MM.1S (cell line): ENCODE measurements around the gene DNAJB9.

ENCODE experiments used
- DNase-seq: peaks from one replicate; pipeline ENCODE4 v3.0.0-alpha.2; 2015
- H2AFZ ChIP-seq: fragments of 300-600 bp; sonication (generic); 2 replicates; pipeline ENCODE4 v1.6.0; 2016; ENCODE audit warnings: antibody characterized with exemption, low read length
- H3F3A ChIP-seq: fragments of 300-600 bp; sonication (generic); 2 replicates; pipeline ENCODE4 v1.6.1; 2016; ENCODE audit warnings: mild to moderate bottlenecking, antibody characterized with exemption, low read length, moderate library complexity, mixed read lengths; ENCODE audit not compliant: insufficient read depth
- H3K27ac ChIP-seq: fragments of 300-600 bp; sonication (generic); 2 replicates; pipeline ENCODE4 v1.5.1; 2016; ENCODE audit warnings: mild to moderate bottlenecking, low read length
- H3K27me3 ChIP-seq: fragments of 300-600 bp; sonication (generic); replicated peaks from 2 replicates; pipeline ENCODE4 v1.6.0; 2016; ENCODE audit warnings: low read length; ENCODE audit not compliant: insufficient read depth
- H3K36me3 ChIP-seq: fragments of 300-600 bp; sonication (generic); replicated peaks from 2 replicates; pipeline ENCODE4 v1.6.1; 2016; ENCODE audit warnings: mild to moderate bottlenecking, low read length, mixed read lengths; ENCODE audit not compliant: insufficient read depth
- H3K4me1 ChIP-seq: fragments of 300-600 bp; sonication (generic); 2 replicates; pipeline ENCODE4 v1.6.1; 2016; ENCODE audit warnings: low read length, mixed read lengths
- H3K4me2 ChIP-seq: fragments of 300-600 bp; sonication (generic); 2 replicates; pipeline ENCODE4 v1.6.0; 2016; ENCODE audit warnings: low read depth, low read length
- H3K4me3 ChIP-seq: fragments of 300-600 bp; sonication (generic); 2 replicates; pipeline ENCODE4 v1.5.1; 2016; ENCODE audit warnings: low read length, mixed read lengths
- H3K79me2 ChIP-seq: fragments of 300-600 bp; sonication (generic); 2 replicates; pipeline ENCODE4 v1.6.1; 2016; ENCODE audit warnings: mixed run types, low read length, mixed read lengths
- H3K9ac ChIP-seq: fragments of 300-600 bp; sonication (generic); 2 replicates; pipeline ENCODE4 v1.6.1; 2016; ENCODE audit warnings: low read length, mixed read lengths
- H3K9me2 ChIP-seq: fragments of 300-600 bp; sonication (generic); replicated peaks from 2 replicates; pipeline ENCODE4 v1.6.1; 2016; ENCODE audit warnings: mild to moderate bottlenecking, low read length, mixed read lengths; ENCODE audit not compliant: insufficient read depth
- H3K9me3 ChIP-seq: fragments of 300-600 bp; sonication (generic); replicated peaks from 2 replicates; pipeline ENCODE4 v1.6.1; 2016; ENCODE audit warnings: mild to moderate bottlenecking, low read length, mixed read lengths; ENCODE audit not compliant: insufficient read depth
- H4K20me1 ChIP-seq: fragments of 300-600 bp; sonication (generic); 2 replicates; pipeline ENCODE4 v1.6.1; 2016; ENCODE audit warnings: mild to moderate bottlenecking, low read length, moderate library complexity, mixed read lengths; ENCODE audit not compliant: insufficient read depth
- CTCF ChIP-seq: fragments of 300-600 bp; sonication (generic); IDR thresholded peaks from 2 replicates; pipeline ENCODE4 v1.5.1; 2016; ENCODE audit warnings: antibody characterized with exemption, low read length, mixed read lengths
- EZH2 ChIP-seq: fragments of 300-600 bp; sonication (generic); optimal IDR thresholded peaks from 2 replicates; pipeline ENCODE3; 2017; ENCODE audit warnings: low read depth, mild to moderate bottlenecking, antibody characterized with exemption, low read length, mixed read lengths
- EZH2phosphoT487 ChIP-seq: fragments of 300-600 bp; sonication (generic); IDR thresholded peaks from 2 replicates; pipeline ENCODE4 v1.6.1; 2018; ENCODE audit warnings: antibody characterized with exemption, low read length

The DNAJB9 gene

GRCh38 chr7:108585843-108586242, 16.2 kb downstream of the DNAJB9 start:
- no peaks in the 10 kb centered on the region for H3F3A ChIP-seq
- H3K9me2 ChIP-seq: no peaks in the 10 kb centered on the region
- H3K9me3 ChIP-seq: no peaks in the 10 kb centered on the region
- no peaks in the 10 kb centered on the region for H4K20me1 ChIP-seq
- TF ChIP-seq EZH2phosphoT487: no peak
- no peak for TF ChIP-seq EZH2
- no peak for TF ChIP-seq CTCF
- H3K4me1 ChIP-seq: no peaks in the 10 kb centered on the region
- no peaks in the 10 kb centered on the region for H3K36me3 ChIP-seq
- H3K4me2 ChIP-seq: no peak overlapping the region
- DNase-seq: no peak
- no peak overlapping the region for H2AFZ ChIP-seq
- no peaks in the 10 kb centered on the region for H3K27me3 ChIP-seq
- H3K79me2 ChIP-seq: no peaks in the 10 kb centered on the region
- H3K27ac ChIP-seq: no peak overlapping the region
- no peak overlapping the region for H3K9ac ChIP-seq
- no peak overlapping the region for H3K4me3 ChIP-seq

GRCh38 chr7:108586274-108586710, 16.6 kb downstream of the DNAJB9 start:
- H2AFZ ChIP-seq: no peak overlapping the region
- no peak for DNase-seq
- no peaks in the 10 kb centered on the region for H3K79me2 ChIP-seq
- no peak for TF ChIP-seq CTCF
- TF ChIP-seq EZH2: no peak
- no peak for TF ChIP-seq EZH2phosphoT487
- no peak overlapping the region for H3K4me2 ChIP-seq
- H3K9me2 ChIP-seq: no peaks in the 10 kb centered on the region
- H3K9me3 ChIP-seq: no peaks in the 10 kb centered on the region
- no peaks in the 10 kb centered on the region for H4K20me1 ChIP-seq
- no peaks in the 10 kb centered on the region for H3K27me3 ChIP-seq
- no peaks in the 10 kb centered on the region for H3K36me3 ChIP-seq
- H3K27ac ChIP-seq: no peak overlapping the region
- no peaks in the 10 kb centered on the region for H3K4me1 ChIP-seq
- no peak overlapping the region for H3K4me3 ChIP-seq
- H3F3A ChIP-seq: no peaks in the 10 kb centered on the region
- no peak overlapping the region for H3K9ac ChIP-seq

- Histone ChIP-seq H3K4me1 (no peaks in the 10 kb centered on the region), H3K9ac (no peak overlapping the region), H3K4me3 (no peak overlapping the region), H3K27ac (no peak overlapping the region), H3K27me3 (no peaks in the 10 kb centered on the region), H3K9me3 (no peaks in the 10 kb centered on the region), H3K79me2 (no peaks in the 10 kb centered on the region), H2AFZ (no peak overlapping the region), H3F3A (no peaks in the 10 kb centered on the region), H3K9me2 (no peaks in the 10 kb centered on the region), H3K36me3 (no peaks in the 10 kb centered on the region), H3K4me2 (no peak overlapping the region), H4K20me1 (no peaks in the 10 kb centered on the region)
- no peak for TF ChIP-seq CTCF
- no peak for TF ChIP-seq EZH2
- no peak for TF ChIP-seq EZH2phosphoT487
- no peak for DNase-seq
These were observed 19.5 kb downstream of the DNAJB9 start for GRCh38 chr7:108589199-108589598.
